ENCODE measurements around the gene JAZF1.
A peak's percentile ranks its signal among the peaks of the same experiment; 100 is the strongest.

GRCh38 chr7:28086198-28086597, 94.4 kb downstream of the JAZF1 start:
- TF ChIP-seq CTCF (IDR thresholded peaks at IDR 0.05 in 4 of 5, conservative IDR thresholded peaks at IDR 0.05 in 1 of 5) (no peak), POLR2A (IDR thresholded peaks at IDR 0.05) (peak in 1 of 2 donors; percentile 21)
